Activated CD8-positive, alpha-beta memory T cell treated with anti-CD3 and anti-CD28 coated beads, Interleukin-2, amount 10 ng/mL, durations not matched to agents 7 days and 5 days (primary cell): ENCODE measurements around the gene RPS18. TPM values are rescaled to one million over a fixed set of nuclear protein-coding genes. Genes with fewer than 3 reads are reported as not detected.

Experiments
- microRNA-seq: library from miRNA; unstranded; fragments of <30 nt; microRNA quantifications from one replicate; pipeline ENCODE4 v1.2.0, GENCODE V29; 2022
- total RNA-seq, 2 experiments: library from RNA; stranded (reverse); gene quantifications; one replicate each; pipeline ENCODE4 v1.2.3, GENCODE V29; 2021

The RPS18 gene
- total RNA-seq, 2 experiments from 2014 or later: 2,808 to 3,161 TPM

Small RNA genes within 50 kb of the gene (microRNA-seq; reads per million reads assigned to microRNA genes)
- gene MIR6834 (not detected), gene MIR6873 (not detected)

Other genes with a start within 250 kb of the RPS18 start
- gene HLA-DPA1, start 198.4 kb upstream of the RPS18 start, total RNA-seq: 100 to 1,000 TPM; 276 to 299 TPM
- 100 to 1,000 TPM; 113 to 150 TPM for gene HLA-DPB1, start 196.1 kb upstream of the RPS18 start, total RNA-seq
- gene COL11A2, start 79.6 kb upstream of the RPS18 start, total RNA-seq: under 1 TPM; 0.77 to 0.79 TPM
- 10 to 100 TPM; 36.0 to 38.9 TPM for gene RXRB, start 71.4 kb upstream of the RPS18 start, total RNA-seq
- gene SLC39A7, start 71.2 kb upstream of the RPS18 start, total RNA-seq: 10 to 100 TPM; 50.1 to 63.9 TPM
- 10 to 100 TPM; 18.6 to 20.9 TPM for gene HSD17B8, start 67.4 kb upstream of the RPS18 start, total RNA-seq
- 10 to 100 TPM; 32.6 to 37.8 TPM for gene RING1, start 63.6 kb upstream of the RPS18 start, total RNA-seq
- gene VPS52, start 199 bp upstream of the RPS18 start, total RNA-seq: 10 to 100 TPM; 60.6 to 63.3 TPM
- gene B3GALT4, start 5.0 kb downstream of the RPS18 start, total RNA-seq: 10 to 100 TPM; 14.0 to 20.5 TPM
- 10 to 100 TPM; 61.5 to 78.4 TPM for gene WDR46, start 17.2 kb downstream of the RPS18 start, total RNA-seq
- 10 to 100 TPM; 67.8 to 90.3 TPM for gene PFDN6, start 17.5 kb downstream of the RPS18 start, total RNA-seq
- gene RGL2, start 26.9 kb downstream of the RPS18 start, total RNA-seq: 10 to 100 TPM; 34.7 to 49.9 TPM
- 100 to 1,000 TPM; 207 to 235 TPM for gene TAPBP, start 42.0 kb downstream of the RPS18 start, total RNA-seq
- gene ZBTB22, start 45.7 kb downstream of the RPS18 start, total RNA-seq: 10 to 100 TPM; 10.6 to 11.8 TPM
- 100 to 1,000 TPM; 102 to 107 TPM for gene DAXX, start 50.9 kb downstream of the RPS18 start, total RNA-seq
- gene KIFC1, start 119.7 kb downstream of the RPS18 start, total RNA-seq: 100 to 1,000 TPM; 133 to 187 TPM
- 10 to 100 TPM; 26.1 to 36.0 TPM for gene PHF1, start 138.9 kb downstream of the RPS18 start, total RNA-seq
- 100 to 1,000 TPM; 196 to 197 TPM for gene CUTA, start 146.0 kb downstream of the RPS18 start, total RNA-seq
- gene SYNGAP1, start 148.0 kb downstream of the RPS18 start, total RNA-seq: 10 to 100 TPM; 24.1 to 39.8 TPM
- gene ZBTB9, start 182.5 kb downstream of the RPS18 start, total RNA-seq: 1 to 10 TPM; 7.4 to 9.0 TPM